Left lung (tissue), 10 donors: ENCODE results near the gene FBXO3. TPM values are rescaled to one million over a fixed set of nuclear protein-coding genes. Genes with fewer than 3 reads are reported as not detected.

Experiments
- ATAC-seq: fragments of 200-7000 bp; cut with Tn5 transposase; one replicate; pipeline ENCODE4 v1.9.1; 2020; ENCODE audit warnings: moderate library complexity
- DNase-seq, 4 donors: peaks; one replicate each; pipeline ENCODE4 v3.0.0-alpha.2; 2013 to 2020
- H3K27ac ChIP-seq, 2 donors: fragments of 200-600 bp; sonication (generic) in 1 of 2; one replicate each; pipeline versions ENCODE4 v1.5.0 to v1.8.0; 2020 to 2021
- H3K27me3 ChIP-seq, 2 donors: fragments of 200-600 bp; sonication (generic) in 1 of 2; one replicate each; pipeline versions ENCODE4 v1.5.0 to v1.8.0; 2020 to 2021
- H3K36me3 ChIP-seq, 2 donors: fragments of 200-600 bp; sonication (generic) in 1 of 2; one replicate each; pipeline versions ENCODE4 v1.5.0 to v1.8.0; 2020 to 2021
- H3K4me1 ChIP-seq, 2 donors: fragments of 200-600 bp; one replicate each; pipeline ENCODE4 v1.8.0; 2021
- H3K4me3 ChIP-seq, 2 donors: fragments of 200-600 bp; sonication (generic) in 1 of 2; one replicate each; pipeline versions ENCODE4 v1.5.0 to v1.8.0; 2020 to 2021; ENCODE audit warnings: mild to moderate bottlenecking in 1 of 2
- H3K9me3 ChIP-seq, 2 donors: fragments of 200-600 bp; sonication (generic) in 1 of 2; one replicate each; pipeline versions ENCODE4 v1.5.0 to v1.8.0; 2020 to 2021
- CTCF ChIP-seq, 2 donors: fragments of 200-600 bp; sonication (generic) in 1 of 2; IDR thresholded peaks; one replicate each; pipeline versions ENCODE4 v1.5.0 to v1.8.0; 2021; ENCODE audit warnings: antibody characterized with exemption in 2 of 2
- intact Hi-C, 2 donors: fragments of 100-400 bp; cut with DNase I; formaldehyde crosslinking; loops; one replicate each; pipeline versions ENCODE4 v1.11.2 to v1.14.2; 2022
- polyA plus RNA-seq, 6 donors: library from polyadenylated mRNA; unstranded; fragments of 120-200 nt; gene quantifications; one replicate each; pipeline ENCODE4 v1.2.1, GENCODE V29; 2013; ENCODE audit not compliant: insufficient read length in 6 of 6
- total RNA-seq, 2 donors: library from RNA; stranded (reverse); fragmentation: NEBNext Ultra II Directional; extraction: Animal tissue kit (Norgen Biotek cat#: 25700); gene quantifications; one replicate each; pipeline ENCODE4 v1.2.1, GENCODE V29; 2021
- donor health status: DM: no; HTN: yes; CAD: no.
- donor health status: DM: no; HTN: no; CAD: no.

Gene FBXO3
- total and polyA plus RNA-seq, 8 donors = 25.9 to 54.8 (median 45.2) TPM

- ATAC-seq (no peak), DNase-seq (no peak)
- Histone ChIP-seq H3K4me1 (peaks cover 4 to 22% of the 10 kb centered on the region in 2 donors), H3K27ac (no peak overlapping the region), H3K9me3 (no peaks in the 10 kb centered on the region), H3K4me3 (no peak overlapping the region), H3K36me3 (peaks cover 0 to 29% of the 10 kb centered on the region in 2 donors), H3K27me3 (peaks cover 0 to 25% of the 10 kb centered on the region in 2 donors)
- intact Hi-C loops = no loop called here
- TF ChIP-seq CTCF (IDR thresholded peaks at IDR 0.05) = no peak
These were observed 2.0 kb downstream of the FBXO3 start for GRCh38 chr11:33772300-33772699.

- TF ChIP-seq CTCF (IDR thresholded peaks at IDR 0.05) = no peak
- H3K27ac ChIP-seq = no peak overlapping the region
- peaks cover 0 to 50% of the 10 kb centered on the region in 2 donors for H3K36me3 ChIP-seq
- no peak overlapping the region for H3K4me3 ChIP-seq
- intact Hi-C loops = no loop called here
- H3K27me3 ChIP-seq = peaks cover 0 to 5% of the 10 kb centered on the region in 2 donors
- ATAC-seq = no peak
- no peaks in the 10 kb centered on the region for H3K9me3 ChIP-seq
- DNase-seq = no peak
- H3K4me1 ChIP-seq = peaks cover 4 to 21% of the 10 kb centered on the region in 2 donors
These were observed 4.1 kb downstream of the FBXO3 start for GRCh38 chr11:33770236-33770635.

GRCh38 chr11:33769542-33769941, 4.8 kb downstream of the FBXO3 start:
- no peak for ATAC-seq
- H3K27ac ChIP-seq = no peak overlapping the region
- H3K27me3 ChIP-seq = no peaks in the 10 kb centered on the region
- DNase-seq = no peak
- intact Hi-C loops = no loop called here
- H3K36me3 ChIP-seq = peaks cover 0 to 57% of the 10 kb centered on the region in 2 donors
- TF ChIP-seq CTCF (IDR thresholded peaks at IDR 0.05) = no peak
- no peaks in the 10 kb centered on the region for H3K9me3 ChIP-seq
- no peak overlapping the region for H3K4me3 ChIP-seq
- peaks cover 4 to 14% of the 10 kb centered on the region in 2 donors for H3K4me1 ChIP-seq

GRCh38 chr11:33767624-33768023, 6.7 kb downstream of the FBXO3 start:
- TF ChIP-seq CTCF (IDR thresholded peaks at IDR 0.05) = no peak
- Histone ChIP-seq H3K27ac (no peak overlapping the region), H3K4me3 (no peak overlapping the region), H3K27me3 (no peaks in the 10 kb centered on the region), H3K36me3 (peaks cover 0 to 75% of the 10 kb centered on the region in 2 donors), H3K9me3 (no peaks in the 10 kb centered on the region), H3K4me1 (peaks cover under 1 to 4% of the 10 kb centered on the region in 2 donors)
- intact Hi-C loops = no loop called here
- no peak for ATAC-seq
- no peak for DNase-seq

GRCh38 chr11:33766085-33766484, 8.2 kb downstream of the FBXO3 start:
- intact Hi-C loops = no loop called here
- Histone ChIP-seq H3K4me3 (no peak overlapping the region), H3K27me3 (no peaks in the 10 kb centered on the region), H3K27ac (no peak overlapping the region), H3K36me3 (peaks cover 0 to 87% of the 10 kb centered on the region in 2 donors), H3K9me3 (no peaks in the 10 kb centered on the region), H3K4me1 (no peaks in the 10 kb centered on the region)
- ATAC-seq (no peak), DNase-seq (no peak)
- no peak for TF ChIP-seq CTCF (IDR thresholded peaks at IDR 0.05)
